ENCODE data around the gene COLEC12. TPM values are rescaled to one million over a fixed set of nuclear protein-coding genes. Genes with fewer than 3 reads are reported as not detected.

Gene COLEC12
- total RNA-seq, 1 experiment from 2014 or later = 0.03 TPM

DNA sequence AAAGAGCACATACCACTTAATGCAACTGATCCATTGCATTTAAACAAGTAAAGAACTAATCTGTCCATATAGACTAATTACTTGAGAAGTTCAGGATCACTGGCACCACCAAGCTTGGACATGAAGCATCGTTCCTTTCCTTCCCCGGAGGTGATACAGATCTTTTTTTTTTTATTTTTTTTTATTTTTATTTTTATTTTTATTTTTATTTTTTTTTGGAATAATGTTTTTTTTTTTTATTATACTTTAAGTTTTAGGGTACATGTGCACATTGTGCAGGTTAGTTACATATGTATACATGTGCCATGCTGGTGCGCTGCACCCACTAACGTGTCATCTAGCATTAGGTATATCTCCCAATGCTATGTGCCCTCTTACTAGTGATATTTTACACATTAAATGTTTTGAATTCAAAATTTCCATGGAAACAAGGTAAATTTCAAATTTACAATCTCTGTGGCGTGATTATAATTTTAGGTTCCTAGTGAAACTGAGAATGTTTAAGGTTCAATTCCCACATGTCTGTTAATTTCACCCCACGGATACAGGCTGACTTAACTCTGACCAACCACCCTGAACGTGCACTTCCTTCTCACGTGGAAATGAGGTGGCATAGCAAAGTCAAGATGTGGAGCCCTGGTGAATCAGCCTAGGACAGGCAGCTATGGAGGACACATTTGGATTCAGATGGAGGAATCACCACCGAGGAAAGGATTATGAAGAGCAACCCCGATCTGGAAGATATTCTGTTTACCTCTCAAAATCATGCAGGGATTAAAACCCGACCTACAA lies 131.1 kb downstream of the COLEC12 start:
- CTCF ChIA-PET = no interaction called here
- intact Hi-C loops (cut with micrococcal nuclease; ENCODE audit: unreplicated experiment) = no loop called here
- POLR2A ChIA-PET = no interaction called here
- no peaks in the 10 kb centered on the region for H3K9me3 ChIP-seq (ENCODE audit: control insufficient read depth, insufficient read depth, low read depth, low read length)
- no peaks in the 10 kb centered on the region for H3K36me3 ChIP-seq (ENCODE audit: control insufficient read depth, insufficient read depth, low read length)
- H3K27ac ChIP-seq (ENCODE audit: low read length) = no peak overlapping the region
- no peak for TF ChIP-seq TCF7L2 (IDR thresholded peaks at IDR 0.05; ENCODE audit: low read depth, low read length)
- TF ChIP-seq POLR2AphosphoS5 (IDR thresholded peaks at IDR 0.05; ENCODE audit: low read depth, low read length) = no peak
- TF ChIP-seq, protein P1, sequence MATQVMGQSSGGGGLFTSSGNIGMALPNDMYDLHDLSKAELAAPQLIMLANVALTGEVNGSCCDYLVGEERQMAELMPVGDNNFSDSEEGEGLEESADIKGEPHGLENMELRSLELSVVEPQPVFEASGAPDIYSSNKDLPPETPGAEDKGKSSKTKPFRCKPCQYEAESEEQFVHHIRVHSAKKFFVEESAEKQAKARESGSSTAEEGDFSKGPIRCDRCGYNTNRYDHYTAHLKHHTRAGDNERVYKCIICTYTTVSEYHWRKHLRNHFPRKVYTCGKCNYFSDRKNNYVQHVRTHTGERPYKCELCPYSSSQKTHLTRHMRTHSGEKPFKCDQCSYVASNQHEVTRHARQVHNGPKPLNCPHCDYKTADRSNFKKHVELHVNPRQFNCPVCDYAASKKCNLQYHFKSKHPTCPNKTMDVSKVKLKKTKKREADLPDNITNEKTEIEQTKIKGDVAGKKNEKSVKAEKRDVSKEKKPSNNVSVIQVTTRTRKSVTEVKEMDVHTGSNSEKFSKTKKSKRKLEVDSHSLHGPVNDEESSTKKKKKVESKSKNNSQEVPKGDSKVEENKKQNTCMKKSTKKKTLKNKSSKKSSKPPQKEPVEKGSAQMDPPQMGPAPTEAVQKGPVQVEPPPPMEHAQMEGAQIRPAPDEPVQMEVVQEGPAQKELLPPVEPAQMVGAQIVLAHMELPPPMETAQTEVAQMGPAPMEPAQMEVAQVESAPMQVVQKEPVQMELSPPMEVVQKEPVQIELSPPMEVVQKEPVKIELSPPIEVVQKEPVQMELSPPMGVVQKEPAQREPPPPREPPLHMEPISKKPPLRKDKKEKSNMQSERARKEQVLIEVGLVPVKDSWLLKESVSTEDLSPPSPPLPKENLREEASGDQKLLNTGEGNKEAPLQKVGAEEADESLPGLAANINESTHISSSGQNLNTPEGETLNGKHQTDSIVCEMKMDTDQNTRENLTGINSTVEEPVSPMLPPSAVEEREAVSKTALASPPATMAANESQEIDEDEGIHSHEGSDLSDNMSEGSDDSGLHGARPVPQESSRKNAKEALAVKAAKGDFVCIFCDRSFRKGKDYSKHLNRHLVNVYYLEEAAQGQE (IDR thresholded peaks at IDR 0.05; ENCODE audit: insufficient read depth in 1 of 2, low read depth in 2 of 2, low read length in 1 of 2) = no peak
- no peak for TF ChIP-seq SIN3A (IDR thresholded peaks at IDR 0.05; ENCODE audit: borderline replicate concordance, insufficient read depth, low read depth, low read length)
- TF ChIP-seq, protein P2, sequence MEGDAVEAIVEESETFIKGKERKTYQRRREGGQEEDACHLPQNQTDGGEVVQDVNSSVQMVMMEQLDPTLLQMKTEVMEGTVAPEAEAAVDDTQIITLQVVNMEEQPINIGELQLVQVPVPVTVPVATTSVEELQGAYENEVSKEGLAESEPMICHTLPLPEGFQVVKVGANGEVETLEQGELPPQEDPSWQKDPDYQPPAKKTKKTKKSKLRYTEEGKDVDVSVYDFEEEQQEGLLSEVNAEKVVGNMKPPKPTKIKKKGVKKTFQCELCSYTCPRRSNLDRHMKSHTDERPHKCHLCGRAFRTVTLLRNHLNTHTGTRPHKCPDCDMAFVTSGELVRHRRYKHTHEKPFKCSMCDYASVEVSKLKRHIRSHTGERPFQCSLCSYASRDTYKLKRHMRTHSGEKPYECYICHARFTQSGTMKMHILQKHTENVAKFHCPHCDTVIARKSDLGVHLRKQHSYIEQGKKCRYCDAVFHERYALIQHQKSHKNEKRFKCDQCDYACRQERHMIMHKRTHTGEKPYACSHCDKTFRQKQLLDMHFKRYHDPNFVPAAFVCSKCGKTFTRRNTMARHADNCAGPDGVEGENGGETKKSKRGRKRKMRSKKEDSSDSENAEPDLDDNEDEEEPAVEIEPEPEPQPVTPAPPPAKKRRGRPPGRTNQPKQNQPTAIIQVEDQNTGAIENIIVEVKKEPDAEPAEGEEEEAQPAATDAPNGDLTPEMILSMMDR (IDR thresholded peaks at IDR 0.05) = no peak
- H3K4me3 ChIP-seq (ENCODE audit: low read depth in 2 of 2, low read length in 2 of 2) = no peak overlapping the region
- no peaks in the 10 kb centered on the region for H3K4me1 ChIP-seq (ENCODE audit: control insufficient read depth, insufficient read depth, low read length)
- BruUV-seq (replicated peaks) = no TSS peak
- in situ Hi-C loops (cut with HindIII; ENCODE audit: low pct_unique_long_range_greater_than_20kb, low sequenced_read_pairs) = no loop called here
- DNase-seq (ENCODE audit: low read depth, low spot score) = no peak
- H3K27me3 ChIP-seq (ENCODE audit: control insufficient read depth, insufficient read depth, low read length) = no peaks in the 10 kb centered on the region
- no peak for ATAC-seq

DNA sequence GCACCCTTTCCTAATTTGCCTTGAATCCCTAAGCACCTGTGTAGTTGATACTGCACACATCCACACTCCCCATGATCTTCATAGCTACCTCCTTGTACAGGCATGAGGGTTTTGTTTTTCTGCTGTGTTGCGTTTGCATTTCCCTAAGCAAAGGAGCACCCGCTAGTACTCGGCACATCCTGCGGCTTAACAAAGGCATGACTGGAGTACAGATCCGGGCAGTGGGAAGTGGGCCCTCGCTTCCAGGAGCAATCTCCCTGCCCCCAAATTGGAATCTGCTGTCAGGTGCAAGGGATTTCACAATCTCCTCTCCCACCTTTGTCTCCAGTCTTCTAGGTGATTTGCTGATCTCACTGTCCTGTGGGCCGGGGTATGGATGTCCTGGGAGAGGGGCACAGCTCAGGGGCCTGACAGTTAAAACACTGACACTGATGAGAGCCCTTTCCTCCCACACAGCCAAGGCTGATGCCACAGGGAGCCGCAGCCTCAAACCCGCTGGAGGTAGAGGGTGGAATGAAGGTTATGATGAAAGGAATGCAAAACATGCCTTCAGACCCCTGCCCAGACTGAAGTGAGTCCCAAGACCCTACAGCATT lies 133.9 kb downstream of the COLEC12 start:
- no TSS peak for BruUV-seq (replicated peaks)
- ChIA-PET CTCF (no interaction called here), POLR2A (no interaction called here)
- Histone ChIP-seq H3K27ac (ENCODE audit: low read length) (no peak overlapping the region), H3K36me3 (ENCODE audit: control insufficient read depth, insufficient read depth, low read length) (no peaks in the 10 kb centered on the region), H3K27me3 (ENCODE audit: control insufficient read depth, insufficient read depth, low read length) (no peaks in the 10 kb centered on the region), H3K9me3 (ENCODE audit: control insufficient read depth, insufficient read depth, low read depth, low read length) (no peaks in the 10 kb centered on the region), H3K4me1 (ENCODE audit: control insufficient read depth, insufficient read depth, low read length) (no peaks in the 10 kb centered on the region), H3K4me3 (ENCODE audit: low read depth in 2 of 2, low read length in 2 of 2) (no peak overlapping the region)
- DNase-seq (ENCODE audit: low read depth, low spot score) = no peak
- intact Hi-C loops (cut with micrococcal nuclease; ENCODE audit: unreplicated experiment) = no loop called here
- no peak for ATAC-seq
- TF ChIP-seq, protein P1 (IDR thresholded peaks at IDR 0.05; ENCODE audit: insufficient read depth in 1 of 2, low read depth in 2 of 2, low read length in 1 of 2) = no peak
- no peak for TF ChIP-seq POLR2AphosphoS5 (IDR thresholded peaks at IDR 0.05; ENCODE audit: low read depth, low read length)
- no peak for TF ChIP-seq TCF7L2 (IDR thresholded peaks at IDR 0.05; ENCODE audit: low read depth, low read length)
- TF ChIP-seq, protein P2 (IDR thresholded peaks at IDR 0.05) = no peak
- no peak for TF ChIP-seq SIN3A (IDR thresholded peaks at IDR 0.05; ENCODE audit: borderline replicate concordance, insufficient read depth, low read depth, low read length)
- in situ Hi-C loops (cut with HindIII; ENCODE audit: low pct_unique_long_range_greater_than_20kb, low sequenced_read_pairs) = no loop called here

Data from Panc1 (cell line).